A549 (cell line): ENCODE results near the gene OGDH. TPM values are rescaled to one million over a fixed set of nuclear protein-coding genes. Genes with fewer than 3 reads are reported as not detected.

Experiments used
- ATAC-seq, 2 experiments: fragments of 200-7000 bp in 1 of 2; fragments of >200 bp in 1 of 2; cut with Nextera tagmentation in 1 of 2; cut with Tn5 transposase in 1 of 2; 3 replicates each; pipeline versions ENCODE4 v1.8.0 to v1.9.1; 2018 to 2020; ENCODE audit warnings: mild to moderate bottlenecking in 1 of 2, moderate library complexity in 1 of 2
- CTCF ChIA-PET: fragments of 300-600 bp; sonication (Branson Sonifier 250); formaldehyde crosslinking; extraction: SDS; loops from one replicate; lab custom pipeline; 2021; ENCODE audit warnings: antibody characterized with exemption, inconsistent platforms; lab: Yijun Ruan, JAX
- POLR2A ChIA-PET: fragments of 350-600 bp; formaldehyde crosslinking; extraction: SDS; loops from one replicate; lab custom pipeline; 2021; ENCODE audit warnings: antibody characterized with exemption, inconsistent platforms; lab: Yijun Ruan, JAX
- DNase-seq, 2 experiments: peaks; one replicate each; pipeline versions ENCODE4 v3.0.0 to v3.0.0-alpha.2; 2011 to 2016; ENCODE audit warnings: low read depth in 1 of 2, low spot score in 1 of 2
- FAIRE-seq: peaks from 2 replicates; lab custom pipeline; 2011; peaks lifted over from hg19 to GRCh38; lab: Jason Lieb, UNC
- H3K27ac ChIP-seq, 2 experiments: fragments of >200 bp; sonication (Bioruptor Twin); formaldehyde crosslinking; 3 replicates each; pipeline ENCODE4 v1.5.1; 2016 to 2017
- H3K4me1 ChIP-seq: fragments of >200 bp; sonication (Bioruptor Twin); formaldehyde crosslinking; 3 replicates; pipeline ENCODE4 v1.6.1; 2016
- H3K4me2 ChIP-seq: fragments of >200 bp; sonication (Bioruptor Twin); formaldehyde crosslinking; 3 replicates; pipeline ENCODE4 v1.6.1; 2016
- H3K4me3 ChIP-seq: fragments of >200 bp; sonication (Bioruptor Twin); formaldehyde crosslinking; 3 replicates; pipeline ENCODE4 v1.5.1; 2016
- H3K9me3 ChIP-seq: fragments of >200 bp; sonication (Bioruptor Twin); formaldehyde crosslinking; 3 replicates; pipeline ENCODE4 v1.6.1; 2016
- CBX8 ChIP-seq: fragments of 200-600 bp; sonication (generic); IDR thresholded peaks from 2 replicates; pipeline ENCODE4 v1.6.1; 2016
- EHF ChIP-seq: fragments of 250-450 bp; sonication (Bioruptor Pico); IDR thresholded peaks from 2 replicates; pipeline ENCODE4 v1.5.0; 2020; ENCODE audit warnings: mild to moderate bottlenecking
- EHMT2 ChIP-seq: fragments of 200-600 bp; sonication (generic); IDR thresholded peaks from 2 replicates; pipeline ENCODE4 v1.6.1; 2016; ENCODE audit warnings: antibody characterized with exemption, low read depth, mild to moderate bottlenecking, moderate library complexity
- ESRRA ChIP-seq: fragments of 150-350 bp; IDR thresholded peaks from 2 replicates; pipeline ENCODE4 v1.6.1; 2014; ENCODE audit warnings: mild to moderate bottlenecking, low read length, borderline replicate concordance
- HDAC2 ChIP-seq: fragments of 200-600 bp; sonication (generic); IDR thresholded peaks from 2 replicates; pipeline ENCODE4 v1.6.1; 2016
- JUNB ChIP-seq: fragments of >200 bp; sonication (Bioruptor Twin); formaldehyde crosslinking; IDR thresholded peaks from 2 replicates; pipeline ENCODE4 v1.6.1; 2016
- MAFK ChIP-seq: fragments of 450-650 bp; IDR thresholded peaks from 2 replicates; pipeline ENCODE4 v1.6.1; 2014; ENCODE audit not compliant: partially characterized antibody
- MAZ ChIP-seq: fragments of 150-350 bp; IDR thresholded peaks from 2 replicates; pipeline ENCODE4 v1.6.1; 2014; ENCODE audit warnings: antibody characterized with exemption, low read depth, low read length, borderline replicate concordance
- MYC ChIP-seq: IDR thresholded peaks from 2 replicates; pipeline ENCODE4 v1.6.1; 2012; ENCODE audit warnings: mild to moderate bottlenecking, inconsistent platforms, low read length, improper control_type of control experiment, borderline replicate concordance
- NPAS2 ChIP-seq: fragments of 250-450 bp; sonication (Bioruptor Pico); IDR thresholded peaks from 2 replicates; pipeline ENCODE4 v1.8.0; 2022; ENCODE audit warnings: mild to moderate bottlenecking, moderate library complexity, borderline replicate concordance
- POLR2AphosphoS2 ChIP-seq: conservative IDR thresholded peaks from 2 replicates; pipeline ENCODE4 v1.6.1; 2012; ENCODE audit warnings: low read length, improper control_type of control experiment, inconsistent platforms
- SMC3 ChIP-seq: fragments of >200 bp; sonication (Bioruptor Twin); formaldehyde crosslinking; IDR thresholded peaks from 3 replicates; pipeline ENCODE4 v1.6.1; 2018; ENCODE audit warnings: inconsistent platforms
- SREBF2 ChIP-seq: fragments of 450-650 bp; IDR thresholded peaks from 2 replicates; pipeline ENCODE4 v1.6.1; 2014; ENCODE audit warnings: mild to moderate bottlenecking, moderate library complexity
- TFCP2L1 ChIP-seq: fragments of 250-450 bp; sonication (Bioruptor Pico); IDR thresholded peaks from 2 replicates; pipeline ENCODE4 v1.5.0; 2021; ENCODE audit warnings: mild to moderate bottlenecking
- ZC3H11A ChIP-seq: fragments of 450-650 bp; IDR thresholded peaks from 2 replicates; pipeline ENCODE4 v1.6.1; 2014; ENCODE audit warnings: antibody characterized with exemption, mild to moderate bottlenecking
- ZNF302 ChIP-seq: fragments of 250-450 bp; sonication (Bioruptor Pico); IDR thresholded peaks from 2 replicates; pipeline ENCODE4 v1.9.0; 2021; ENCODE audit warnings: inconsistent platforms, mild to moderate bottlenecking, moderate library complexity
- WGBS: methylation state at CpG from one replicate; pipeline ENCODE4 v1.1.6; 2017; ENCODE audit errors: missing lambda C conversion rate; 5-methylcytosine and 5-hydroxymethylcytosine counted together
- polyA plus RNA-seq, 4 experiments: library from polyadenylated mRNA; depleted of rRNA in 3 of 4; stranded (reverse); fragments of >200 nt; fragmentation: RNase III in 1 of 4; extraction: RNeasy Plus Mini Kit Qiagen cat#74134 plus additional on column Dnase treatment in 1 of 4; gene quantifications; 2 replicates in 3 of 4; 3 replicates in 1 of 4; pipeline ENCODE4 v1.2.3, GENCODE V29; 2011 to 2017
- TF ChIP-seq, protein P1 (sequence below): fragments of 250-450 bp; sonication (Bioruptor Pico); IDR thresholded peaks from 2 replicates; pipeline ENCODE4 v1.5.0; 2020; ENCODE audit warnings: low read depth, mild to moderate bottlenecking, moderate library complexity
- TF ChIP-seq, protein P2 (sequence below): fragments of >200 bp; sonication (Bioruptor Twin); formaldehyde crosslinking; IDR thresholded peaks from 2 replicates; pipeline ENCODE4 v1.6.1; 2016
- TF ChIP-seq, protein P3 (sequence below): fragments of 150-350 bp; IDR thresholded peaks from 2 replicates; pipeline ENCODE4 v1.6.1; 2014; ENCODE audit warnings: low read depth, mild to moderate bottlenecking, low read length

The OGDH gene
- polyA plus RNA-seq, 2 of the 4 experiments (the other 2 are of a cell fraction) = 32.5 to 38.8 TPM

DNA sequence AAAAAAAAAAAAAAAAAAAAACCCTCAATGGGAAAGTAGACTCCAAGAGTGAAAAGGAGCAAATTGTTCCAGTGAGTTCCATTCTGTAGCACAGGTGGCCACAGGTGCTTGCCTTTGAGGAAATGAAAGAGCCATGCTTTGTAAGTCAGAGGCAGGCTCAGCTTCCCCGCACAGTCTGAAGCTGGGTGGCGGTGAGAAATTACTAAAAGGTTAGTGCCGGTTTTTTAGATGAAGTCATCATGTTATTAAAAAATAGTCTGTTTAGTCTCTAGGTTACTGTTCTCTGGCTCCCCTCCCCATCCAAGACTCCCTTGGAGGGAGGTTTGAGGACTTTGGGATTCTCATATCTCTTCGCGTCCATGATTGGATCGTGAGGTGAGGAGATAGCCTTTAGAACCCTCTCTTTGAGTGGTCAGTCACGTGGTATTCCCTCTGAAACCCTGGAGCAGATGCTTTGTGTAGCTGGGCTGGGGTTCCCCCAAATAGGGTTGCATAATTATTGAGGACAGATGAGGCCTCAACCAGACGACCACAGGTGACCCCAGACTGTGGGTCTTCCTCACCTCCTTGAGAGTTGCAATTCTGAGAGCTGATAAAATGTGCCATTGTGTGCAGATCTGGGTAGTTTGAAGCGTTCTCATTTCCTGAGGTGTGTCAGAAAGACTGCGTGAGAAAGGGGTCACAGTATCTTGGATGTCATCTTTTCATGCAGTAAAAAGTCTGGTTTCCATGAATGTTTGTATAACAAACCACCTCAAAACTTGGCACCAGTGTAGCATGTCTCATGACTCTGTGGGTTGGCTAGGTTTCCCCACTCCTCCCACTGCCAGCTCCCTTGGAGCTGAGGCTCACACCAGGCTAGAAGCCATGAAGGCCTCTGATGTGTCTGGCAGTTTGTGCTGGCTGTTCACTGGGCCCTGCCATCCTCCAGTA, 27.1 kb downstream of the OGDH start:
- Histone ChIP-seq H3K9me3 (no peaks in the 10 kb centered on the region), H3K27ac (peak overlapping the region in 1 of 2 experiments; percentile 43; a peak in 2 of 6 replicates), H3K4me1 (peaks cover 29% of the 10 kb centered on the region), H3K4me2 (no peak overlapping the region), H3K4me3 (no peak overlapping the region)
- ATAC-seq (peak in 1 of 2 experiments; percentile 15; a peak in 1 of 6 replicates), DNase-seq (no peak), FAIRE-seq (no peak)
- WGBS = 91% methylated on average over 10 of the region's 10 CpGs
- ChIA-PET CTCF (interaction anchor here (0.9 kb wide), 2 partner anchors 9 to 248 kb away, joined by 3 read pairs; no protein-coding TSS in a partner anchor), POLR2A (no interaction called here)
- TF ChIP-seq, protein P1, sequence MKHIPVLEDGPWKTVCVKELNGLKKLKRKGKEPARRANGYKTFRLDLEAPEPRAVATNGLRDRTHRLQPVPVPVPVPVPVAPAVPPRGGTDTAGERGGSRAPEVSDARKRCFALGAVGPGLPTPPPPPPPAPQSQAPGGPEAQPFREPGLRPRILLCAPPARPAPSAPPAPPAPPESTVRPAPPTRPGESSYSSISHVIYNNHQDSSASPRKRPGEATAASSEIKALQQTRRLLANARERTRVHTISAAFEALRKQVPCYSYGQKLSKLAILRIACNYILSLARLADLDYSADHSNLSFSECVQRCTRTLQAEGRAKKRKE (CRISPR knock-in tag) = no peak
- no peak for TF ChIP-seq SREBF2
- no peak for TF ChIP-seq HDAC2
- TF ChIP-seq, protein P2, sequence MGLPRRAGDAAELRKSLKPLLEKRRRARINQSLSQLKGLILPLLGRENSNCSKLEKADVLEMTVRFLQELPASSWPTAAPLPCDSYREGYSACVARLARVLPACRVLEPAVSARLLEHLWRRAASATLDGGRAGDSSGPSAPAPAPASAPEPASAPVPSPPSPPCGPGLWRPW = no peak

DNA sequence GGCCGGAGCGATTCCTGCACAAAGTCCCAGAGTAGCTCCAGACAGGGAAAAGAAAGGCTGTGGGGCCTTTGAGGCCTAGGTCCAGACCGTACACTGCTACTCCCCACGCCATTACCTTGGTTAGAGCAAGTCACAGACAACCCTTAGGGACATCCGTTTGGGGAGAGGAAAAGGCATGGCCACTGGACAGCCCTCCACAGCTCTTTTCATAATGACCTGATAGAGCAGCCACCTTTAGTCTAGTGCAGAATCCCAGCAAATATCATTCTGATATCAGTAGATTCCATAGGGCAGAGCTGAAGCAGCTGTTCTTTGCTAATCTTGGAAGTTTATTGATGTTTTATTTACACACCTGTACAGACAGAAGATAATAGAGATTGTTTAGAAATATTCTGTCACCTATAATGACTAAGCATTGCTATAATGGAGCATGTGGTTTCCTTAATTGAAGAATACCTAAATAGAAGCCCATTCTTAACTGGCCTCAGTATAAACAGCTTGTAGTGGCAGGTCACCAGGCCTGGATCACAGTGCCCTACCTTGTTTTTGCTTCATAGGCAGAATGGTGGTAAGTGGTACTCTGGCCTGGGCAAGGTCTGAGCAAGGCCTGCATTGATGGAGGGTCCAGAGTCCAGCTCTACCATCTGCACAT, 27.9 kb downstream of the OGDH start:
- peaks cover 37% of the 10 kb centered on the region for H3K4me1 ChIP-seq
- 90% methylated on average over 5 of the region's 5 CpGs for WGBS
- no peak overlapping the region for H3K4me3 ChIP-seq
- peak overlapping the region in 1 of 2 experiments; percentile 43; a peak in 2 of 6 replicates for H3K27ac ChIP-seq
- TF ChIP-seq MAFK = peak; percentile 45
- TF ChIP-seq, protein P3, sequence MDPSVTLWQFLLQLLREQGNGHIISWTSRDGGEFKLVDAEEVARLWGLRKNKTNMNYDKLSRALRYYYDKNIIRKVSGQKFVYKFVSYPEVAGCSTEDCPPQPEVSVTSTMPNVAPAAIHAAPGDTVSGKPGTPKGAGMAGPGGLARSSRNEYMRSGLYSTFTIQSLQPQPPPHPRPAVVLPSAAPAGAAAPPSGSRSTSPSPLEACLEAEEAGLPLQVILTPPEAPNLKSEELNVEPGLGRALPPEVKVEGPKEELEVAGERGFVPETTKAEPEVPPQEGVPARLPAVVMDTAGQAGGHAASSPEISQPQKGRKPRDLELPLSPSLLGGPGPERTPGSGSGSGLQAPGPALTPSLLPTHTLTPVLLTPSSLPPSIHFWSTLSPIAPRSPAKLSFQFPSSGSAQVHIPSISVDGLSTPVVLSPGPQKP = no peak
- ATAC-seq (no peak; a peak in 1 of 6 replicates), DNase-seq (no peak), FAIRE-seq (no peak)
- ChIA-PET POLR2A (no interaction called here), CTCF (interaction anchor here (0.9 to 1.6 kb wide), 2 partner anchors 8 to 213 kb away, joined by 3 to 4 read pairs; no protein-coding TSS in a partner anchor)
- H3K4me2 ChIP-seq = no peak overlapping the region
- H3K9me3 ChIP-seq = no peaks in the 10 kb centered on the region

DNA sequence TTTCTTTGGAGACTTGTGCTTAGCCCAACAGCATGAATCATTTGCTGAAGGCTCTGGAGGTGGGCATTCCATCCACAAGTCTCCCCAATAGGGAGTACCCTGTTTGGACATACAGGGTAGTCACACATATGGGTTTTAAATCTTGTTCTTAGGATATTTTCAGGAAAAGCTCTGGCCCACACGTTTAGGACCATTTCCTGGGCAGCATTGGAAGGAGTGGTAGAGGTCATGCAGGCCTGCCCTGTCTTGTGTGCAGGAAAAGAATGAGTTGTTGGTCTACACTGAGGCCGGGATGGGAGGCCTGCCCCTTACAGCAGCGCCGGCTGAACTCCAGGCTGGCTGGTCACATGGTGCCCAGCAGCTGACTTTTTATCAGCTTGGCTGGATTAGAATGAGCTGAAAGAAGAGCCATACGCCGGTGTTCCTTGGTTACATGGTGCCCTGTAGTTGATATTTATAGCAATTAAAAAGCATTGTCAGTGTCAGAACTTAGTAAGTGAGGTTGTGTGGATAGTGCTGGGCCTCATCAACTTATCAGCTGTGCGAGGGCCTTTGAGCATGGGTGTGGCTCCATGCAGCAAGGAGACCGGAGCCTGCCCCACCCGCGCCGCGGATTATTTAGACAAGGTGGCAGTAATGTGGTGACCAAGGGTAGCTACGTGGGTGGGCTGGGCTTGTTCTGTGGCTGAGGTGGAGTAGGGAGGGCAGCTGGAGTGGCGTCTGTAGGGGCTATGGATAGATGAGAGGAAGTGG, 28.6 kb downstream of the OGDH start:
- no peak for DNase-seq
- no peak for ATAC-seq
- 90% methylated on average over 14 of the region's 14 CpGs for WGBS
- TF ChIP-seq MYC (no peak), JUNB (no peak), CBX8 (no peak), ESRRA (no peak), NPAS2 (CRISPR knock-in tag) (no peak), POLR2AphosphoS2 (no peak), ZNF302 (CRISPR knock-in tag) (no peak), EHF (CRISPR knock-in tag) (no peak), TFCP2L1 (CRISPR knock-in tag) (no peak), MAZ (no peak), ZC3H11A (no peak), EHMT2 (no peak), SMC3 (no peak)
- TF ChIP-seq, protein P3 = no peak
- no peak overlapping the region for H3K4me3 ChIP-seq
- H3K4me1 ChIP-seq = peaks cover 44% of the 10 kb centered on the region
- no peaks in the 10 kb centered on the region for H3K9me3 ChIP-seq
- ChIA-PET POLR2A (no interaction called here), CTCF (interaction anchor here (0.9 to 1.6 kb wide), 3 partner anchors 16 to 212 kb away, joined by 3 to 4 read pairs (median 3); no protein-coding TSS in a partner anchor)
- FAIRE-seq = no peak
- H3K4me2 ChIP-seq = no peak overlapping the region
- H3K27ac ChIP-seq = peak overlapping the region in 1 of 2 experiments; percentile 43; a peak in 2 of 6 replicates
